ENCODE results near the gene IGFN1. TPM values are rescaled to one million over a fixed set of nuclear protein-coding genes. Genes with fewer than 3 reads are reported as not detected.

Gene IGFN1
- total RNA-seq, result not detected in 2 replicates
- polyA plus RNA-seq, result not detected in 2 replicates
- not detected in 2 replicates for polyA plus RNA-seq (2011; cell fraction: cytosol; rRNA removed)
- polyA plus RNA-seq (2011; cell fraction: nucleus; rRNA removed), result not detected in 2 replicates
- not detected in 2 replicates for polyA plus RNA-seq (2012)
- not detected in 2 replicates for polyA minus RNA-seq
- polyA minus RNA-seq (2011; cell fraction: cytosol; rRNA and poly(A)+ RNA removed), result not detected
- polyA minus RNA-seq (2011; cell fraction: nucleus; rRNA and poly(A)+ RNA removed), result not detected in 2 replicates
- Bru-seq, nascent RNA, result not detected
- BruChase-seq, experiment 1, labeled RNA remaining after a 6-hour chase, result percentile 3 among the genes with signal in this experiment
- not detected for BruChase-seq, experiment 2, labeled RNA remaining after a 2-hour chase
- long read RNA-seq, result 0 reads

- Histone ChIP-seq H3K9me1 (replicated peaks; ENCODE audit: control insufficient read depth, extremely low read depth, insufficient read depth, low read length) (no peaks in the 10 kb centered on the region), H3K27ac (ENCODE audit: insufficient read depth, low read depth, low read length) (no peak within 1 kb of the TSS), H3K4me3 (replicated peaks in 1 of 3; ENCODE audit: insufficient read depth in 1 of 3, low read depth in 1 of 3, low read length in 3 of 3) (no peak within 1 kb of the TSS), H3K79me2 (ENCODE audit: control insufficient read depth, insufficient read depth, low read length) (no peaks in the 10 kb centered on the region), H3K36me3 (ENCODE audit: control insufficient read depth in 2 of 2, extremely low read depth in 1 of 2, insufficient read depth in 2 of 2, low read length in 2 of 2) (no peaks in the 10 kb centered on the region), H3K4me2 (ENCODE audit: insufficient read depth, low read length) (no peak within 1 kb of the TSS), H3K9me3 (replicated peaks; ENCODE audit: control insufficient read depth, insufficient read depth, low read length) (no peaks in the 10 kb centered on the region), H3K27me3 (ENCODE audit: control insufficient read depth in 2 of 2, insufficient read depth in 2 of 2, low read length in 2 of 2) (peaks cover 5 to 15% of the 10 kb centered on the region in 2 experiments), H2AFZ (ENCODE audit: low read depth, low read length) (no peak within 1 kb of the TSS), H4K20me1 (replicated peaks; ENCODE audit: control insufficient read depth, extremely low read depth, insufficient read depth, low read length) (no peaks in the 10 kb centered on the region), H3K4me1 (ENCODE audit: control insufficient read depth, extremely low read depth, insufficient read depth, low read length) (no peaks in the 10 kb centered on the region), H3K9ac (replicated peaks; ENCODE audit: extremely low read depth, insufficient read depth, low read length) (no peak within 1 kb of the TSS)
- no TSS peak for BruUV-seq (replicated peaks)
- intact Hi-C loops (cut with micrococcal nuclease) (no loop called here), dilution Hi-C loops (cut with MboI; ENCODE audit: extremely low pct_ligation_motif_present, low sequenced_read_pairs) (no loop called here)
- DNase-seq (ENCODE audit: low read depth, low spot score), result no peak
- POLR2A ChIA-PET, result no interaction called here
- TF ChIP-seq FOS (IDR thresholded peaks at IDR 0.05; ENCODE audit: borderline replicate concordance, insufficient read depth, low read length), result no peak
- FAIRE-seq, result no peak
- CTCF ChIA-PET, result interaction anchor here (2.1 kb wide), 1 partner anchor 32 kb away, joined by 7 read pairs; no protein-coding TSS in a partner anchor
Observed at GRCh38 chr1:201190624-201191051, at the start of gene IGFN1. TSS of gene IGFN1 (plus strand) at chr1:201190824. CDS start at chr1:201193294, 2,470 bp downstream.

GRCh38 chr1:201140941-201141260 is 49.7 kb upstream of the IGFN1 start:
- ChIA-PET POLR2A (no interaction called here), CTCF (interaction anchor here (1.9 kb wide), 1 partner anchor 22 kb away, joined by 6 read pairs; no protein-coding TSS in a partner anchor)
- H3K36me3 ChIP-seq (ENCODE audit: control insufficient read depth in 2 of 2, extremely low read depth in 1 of 2, insufficient read depth in 2 of 2, low read length in 2 of 2), result peaks cover 0 to 46% of the 10 kb centered on the region in 2 experiments
- H3K9ac ChIP-seq (replicated peaks; ENCODE audit: extremely low read depth, insufficient read depth, low read length), result no peak overlapping the region
- H3K9me1 ChIP-seq (replicated peaks; ENCODE audit: control insufficient read depth, extremely low read depth, insufficient read depth, low read length), result no peaks in the 10 kb centered on the region
- BruUV-seq (replicated peaks), result no TSS peak
- no peaks in the 10 kb centered on the region for H3K27me3 ChIP-seq (ENCODE audit: control insufficient read depth in 2 of 2, insufficient read depth in 2 of 2, low read length in 2 of 2)
- H2AFZ ChIP-seq (ENCODE audit: low read depth, low read length), result no peak overlapping the region
- H3K79me2 ChIP-seq (ENCODE audit: control insufficient read depth, insufficient read depth, low read length), result no peaks in the 10 kb centered on the region
- H3K4me3 ChIP-seq (replicated peaks in 1 of 3; ENCODE audit: insufficient read depth in 1 of 3, low read depth in 1 of 3, low read length in 3 of 3), result no peak overlapping the region
- H3K27ac ChIP-seq (ENCODE audit: insufficient read depth, low read depth, low read length), result no peak overlapping the region
- H3K9me3 ChIP-seq (replicated peaks; ENCODE audit: control insufficient read depth, insufficient read depth, low read length), result no peaks in the 10 kb centered on the region
- TF ChIP-seq POLR2AphosphoS5 (IDR thresholded peaks at IDR 0.05; ENCODE audit: insufficient read depth, low read depth, low read length) (no peak), EZH2 (IDR thresholded peaks at IDR 0.05; ENCODE audit: borderline replicate concordance, low read depth, low read length, severe bottlenecking) (no peak), GATA2 (IDR thresholded peaks at IDR 0.05; ENCODE audit: insufficient read depth, insufficient read length, low read depth, low read length) (no peak), POLR2A (IDR thresholded peaks at IDR 0.05; ENCODE audit: low read depth, low read length) (no peak), FOS (IDR thresholded peaks at IDR 0.05; ENCODE audit: borderline replicate concordance, insufficient read depth, low read length) (no peak), MYC (IDR thresholded peaks at IDR 0.05; ENCODE audit: low read depth, low read length) (no peak), MAX (IDR thresholded peaks at IDR 0.05; ENCODE audit: insufficient read depth, insufficient read length) (no peak)
- intact Hi-C loops (cut with micrococcal nuclease) (no loop called here), dilution Hi-C loops (cut with MboI; ENCODE audit: extremely low pct_ligation_motif_present, low sequenced_read_pairs) (no loop called here)
- DNase-seq (ENCODE audit: low read depth, low spot score) (no peak), FAIRE-seq (no peak)
- no peaks in the 10 kb centered on the region for H4K20me1 ChIP-seq (replicated peaks; ENCODE audit: control insufficient read depth, extremely low read depth, insufficient read depth, low read length)
- no peak overlapping the region for H3K4me2 ChIP-seq (ENCODE audit: insufficient read depth, low read length)
- no peaks in the 10 kb centered on the region for H3K4me1 ChIP-seq (ENCODE audit: control insufficient read depth, extremely low read depth, insufficient read depth, low read length)

Measured in endothelial cell of umbilical vein (primary cell).